K562 (cell line): ENCODE results near the gene YIPF5.

ENCODE experiments used
- ATF7 ChIP-seq: fragments of 450-650 bp; IDR thresholded peaks from 2 replicates; pipeline ENCODE4 v1.7.1; 2014; ENCODE audit warnings: mild to moderate bottlenecking, moderate library complexity
- CBX3 ChIP-seq, 2 experiments: IDR thresholded peaks; 1 replicate in 1 of 2; 2 replicates in 1 of 2; pipeline ENCODE4 v1.6.1; 2012; ENCODE audit warnings: inconsistent platforms in 2 of 2, low read length in 2 of 2, borderline replicate concordance in 1 of 2, control low read depth in 1 of 2
- CEBPZ ChIP-seq: fragments of 150-350 bp; IDR thresholded peaks from 2 replicates; pipeline ENCODE4 v1.6.1; 2014; ENCODE audit warnings: low read depth, mild to moderate bottlenecking, low read length, borderline replicate concordance
- CREB1 ChIP-seq, 2 experiments: sonication (generic) in 1 of 2; formaldehyde crosslinking in 1 of 2; IDR thresholded peaks; 2 replicates each; pipeline versions ENCODE4 v1.6.1 to v1.8.0; 2012 to 2022; ENCODE audit warnings: inconsistent platforms in 1 of 2, mild to moderate bottlenecking in 1 of 2, missing genetic modification reagents in 1 of 2, moderate library complexity in 1 of 2
- ELF1 ChIP-seq: fragments of 200-800 bp; sonication (Bioruptor generic); IDR thresholded peaks from 2 replicates; pipeline ENCODE4 v1.6.1; 2016; ENCODE audit warnings: missing genetic modification characterization, missing compliant biosample characterization
- HDAC8 ChIP-seq: fragments of 450-650 bp; IDR thresholded peaks from 2 replicates; pipeline ENCODE4 v1.6.1; 2016; ENCODE audit warnings: mild to moderate bottlenecking, missing genetic modification characterization, moderate library complexity, missing compliant biosample characterization
- POLR2A ChIP-seq: fragments of 450-650 bp; conservative IDR thresholded peaks from 2 replicates; pipeline ENCODE4 v1.6.1; 2016
- POLR2AphosphoS2 ChIP-seq: IDR thresholded peaks from 2 replicates; pipeline ENCODE4 v1.6.1; 2012; ENCODE audit warnings: low read length, improper control_type of control experiment
- POLR2AphosphoS5 ChIP-seq: IDR thresholded peaks from 2 replicates; pipeline ENCODE4 v1.6.1; 2011; ENCODE audit warnings: mild to moderate bottlenecking, low read depth, low read length, moderate library complexity; ENCODE audit not compliant: control insufficient read depth, insufficient read depth
- ZBTB33 ChIP-seq: sonication (generic); formaldehyde crosslinking; IDR thresholded peaks from 2 replicates; pipeline ENCODE4 v1.8.1; 2023; ENCODE audit warnings: mild to moderate bottlenecking, missing genetic modification reagents
- ZNF274 ChIP-seq: IDR thresholded peaks from 2 replicates; pipeline ENCODE4 v1.6.1; 2011; ENCODE audit warnings: low read depth, mild to moderate bottlenecking, low read length, moderate library complexity, borderline replicate concordance
- ZNF830 ChIP-seq: fragments of 250-450 bp; sonication (Bioruptor Pico); IDR thresholded peaks from 2 replicates; pipeline ENCODE4 v1.5.0; 2021; ENCODE audit warnings: mild to moderate bottlenecking

GRCh38 chr5:144191998-144192397 lies 21.5 kb upstream of the YIPF5 start:
- no peak for TF ChIP-seq POLR2A
- no peak for TF ChIP-seq POLR2AphosphoS5
- no peak for TF ChIP-seq ZNF830 (CRISPR knock-in tag)
- no peak for TF ChIP-seq ZBTB33 (CRISPR knock-in tag)
- no peak for TF ChIP-seq CBX3 (IDR thresholded peaks at IDR 0.05; ENCODE audit: borderline replicate concordance in 1 of 2, low read length in 2 of 2)
- TF ChIP-seq HDAC8 (tag): no peak
- no peak for TF ChIP-seq CEBPZ
- TF ChIP-seq ZNF274: no peak
- TF ChIP-seq ATF7: no peak
- no peak for TF ChIP-seq CREB1 (IDR thresholded peaks at IDR 0.05)
- no peak for TF ChIP-seq CREB1 (CRISPR knock-in tag; IDR thresholded peaks at IDR 0.05)
- TF ChIP-seq ELF1: no peak
- TF ChIP-seq POLR2AphosphoS2: no peak
